Breast epithelium (tissue), 4 donors: Measurements from ENCODE around the gene MGAT3. TPM values are rescaled to one million over a fixed set of nuclear protein-coding genes. Genes with fewer than 3 reads are reported as not detected.
A peak's percentile ranks its signal among the peaks of the same experiment; 100 is the strongest.

Source experiments
- DNase-seq, 2 donors: peaks; one replicate each; pipeline ENCODE4 v3.0.0-alpha.2; 2019; ENCODE audit warnings: low spot score in 2 of 2
- H3K27ac ChIP-seq, 2 donors: fragments of 200-600 bp; sonication (generic) in 1 of 2; one replicate each; pipeline ENCODE4 v1.5.1; 2016 to 2019; ENCODE audit warnings: mild to moderate bottlenecking in 1 of 2
- H3K27me3 ChIP-seq, 2 donors: fragments of 200-600 bp; sonication (generic) in 1 of 2; one replicate each; pipeline versions ENCODE4 v1.5.1 to v1.6.0; 2017 to 2019; ENCODE audit warnings: control low read depth in 1 of 2, mild to moderate bottlenecking in 1 of 2
- H3K36me3 ChIP-seq: fragments of 200-600 bp; one replicate; pipeline ENCODE4 v1.5.1; 2019
- H3K4me1 ChIP-seq, 2 donors: fragments of 200-600 bp; sonication (generic); one replicate each; pipeline ENCODE4 v1.5.1; 2016 to 2019; ENCODE audit warnings: control low read depth in 1 of 2
- H3K4me3 ChIP-seq, 3 donors: fragments of 200-600 bp; sonication (generic); 1 replicate in 2 of 3; 2 replicates in 1 of 3; pipeline ENCODE4 v1.5.1; 2016 to 2019; ENCODE audit warnings: mild to moderate bottlenecking in 3 of 3, moderate library complexity in 2 of 3
- H3K9me3 ChIP-seq, 2 donors: fragments of 200-600 bp; sonication (generic) in 1 of 2; one replicate each; pipeline ENCODE4 v1.5.1; 2016 to 2019; ENCODE audit warnings: control low read depth in 1 of 2
- CTCF ChIP-seq, 3 donors: fragments of 450-650 bp; IDR thresholded peaks; one replicate each; pipeline ENCODE4 v1.5.1; 2016 to 2017; ENCODE audit warnings: antibody characterized with exemption in 3 of 3, mild to moderate bottlenecking in 3 of 3, moderate library complexity in 3 of 3
- POLR2A ChIP-seq: fragments of 450-650 bp; IDR thresholded peaks from one replicate; pipeline ENCODE4 v1.6.1; 2016; ENCODE audit warnings: antibody characterized with exemption, mild to moderate bottlenecking, moderate library complexity
- POLR2AphosphoS5 ChIP-seq, 3 donors: sonication (generic); formaldehyde crosslinking; IDR thresholded peaks; one replicate each; pipeline ENCODE4 v1.6.1; 2017; ENCODE audit warnings: antibody characterized with exemption in 3 of 3
- intact Hi-C: fragments of 100-400 bp; cut with DNase I; formaldehyde crosslinking; loops from one replicate; pipeline ENCODE4 v1.15.1; 2023; ENCODE audit warnings: low total_unique reads
- total RNA-seq, 3 donors: library from RNA; depleted of rRNA; stranded (reverse); fragments of >200 nt; gene quantifications; one replicate each; pipeline ENCODE4 v1.1.0, GENCODE V29; 2016

Gene MGAT3
- total RNA-seq, 3 donors from 2014 or later, result 1.9 to 9.4 (median 3.9) TPM

DNA sequence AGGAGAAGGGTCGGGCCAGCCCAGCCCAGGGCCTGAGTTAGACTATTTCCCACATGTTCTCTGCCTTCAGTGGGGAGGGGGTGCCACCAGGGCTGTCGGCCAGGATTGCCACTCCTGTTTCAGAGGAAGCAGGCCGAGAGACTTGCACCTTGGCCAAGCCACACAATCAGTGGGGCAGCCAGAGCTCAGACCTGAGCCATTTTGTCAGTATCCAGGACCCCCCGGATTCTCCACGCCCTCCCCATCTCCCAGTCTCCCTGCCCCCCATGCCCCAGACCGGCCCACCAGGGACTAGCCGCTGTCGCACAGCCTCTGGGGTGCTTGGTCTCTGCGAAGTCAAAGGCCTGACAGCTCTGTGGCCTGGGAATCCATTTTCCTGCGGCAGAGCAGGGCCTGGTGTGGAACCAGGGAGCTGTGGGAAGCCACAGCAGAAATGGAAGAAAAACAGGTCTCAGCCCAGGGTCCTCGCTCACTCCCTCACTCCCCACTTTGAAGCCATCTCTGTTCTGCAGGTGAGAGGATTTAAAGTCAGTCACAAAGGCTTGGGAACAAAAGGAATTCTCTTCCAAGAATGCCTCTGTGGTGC lies 25.5 kb upstream of the MGAT3 start:
- H3K4me1 ChIP-seq, result no peaks in the 10 kb centered on the region
- DNase-seq, result no peak
- no peaks in the 10 kb centered on the region for H3K9me3 ChIP-seq
- H3K4me3 ChIP-seq, result no peak overlapping the region
- TF ChIP-seq POLR2AphosphoS5 (IDR thresholded peaks at IDR 0.05) (no peak), POLR2A (no peak), CTCF (IDR thresholded peaks at IDR 0.05) (no peak)
- intact Hi-C loops, result loop anchor here (10.0 kb wide), 1 partner anchor 83 kb away; no protein-coding TSS in a partner anchor
- H3K27me3 ChIP-seq, result no peaks in the 10 kb centered on the region
- H3K27ac ChIP-seq, result peak overlapping the region; percentile 38 to 92
- no peaks in the 10 kb centered on the region for H3K36me3 ChIP-seq

GRCh38 chr22:39431821-39432251 lies 25.0 kb upstream of the MGAT3 start:
- Histone ChIP-seq H3K27me3 (no peaks in the 10 kb centered on the region), H3K36me3 (no peaks in the 10 kb centered on the region), H3K4me1 (no peaks in the 10 kb centered on the region), H3K27ac (peak overlapping the region; percentile 38 to 92), H3K4me3 (no peak overlapping the region), H3K9me3 (no peaks in the 10 kb centered on the region)
- DNase-seq, result no peak
- TF ChIP-seq CTCF (IDR thresholded peaks at IDR 0.05) (no peak), POLR2A (no peak), POLR2AphosphoS5 (IDR thresholded peaks at IDR 0.05) (no peak)
- intact Hi-C loops, result loop anchor here (10.0 kb wide), 1 partner anchor 83 kb away; no protein-coding TSS in a partner anchor

DNA sequence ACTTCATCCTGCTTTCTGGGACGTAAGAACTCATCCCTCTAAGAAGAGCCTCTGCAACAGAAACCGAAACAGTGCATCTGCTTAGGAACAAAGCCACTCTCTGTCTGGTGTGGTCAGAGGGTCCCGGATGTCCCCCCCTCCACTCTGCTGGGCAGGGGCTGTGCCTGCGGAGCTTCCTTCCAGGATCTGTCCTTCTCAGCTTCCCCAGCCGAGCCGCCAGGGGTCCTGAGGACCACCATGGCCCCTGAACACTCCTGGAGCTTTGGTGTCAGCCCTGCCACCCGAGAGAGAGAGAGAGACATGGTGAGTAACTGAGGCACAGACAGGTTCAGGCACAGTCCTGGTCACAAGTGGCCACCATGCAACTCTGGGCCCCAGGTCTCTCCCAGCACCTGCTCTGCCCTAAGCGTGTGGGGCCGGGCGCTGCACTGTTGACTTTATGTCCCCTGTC lies 24.4 kb upstream of the MGAT3 start:
- TF ChIP-seq POLR2A, result no peak
- no peak for DNase-seq
- no peaks in the 10 kb centered on the region for H3K27me3 ChIP-seq
- H3K27ac ChIP-seq, result peak overlapping the region; percentile 38 to 92
- H3K36me3 ChIP-seq, result no peaks in the 10 kb centered on the region
- H3K9me3 ChIP-seq, result no peaks in the 10 kb centered on the region
- H3K4me1 ChIP-seq, result peaks cover 0 to 3% of the 10 kb centered on the region in 2 donors
- intact Hi-C loops, result loop anchor here (10.0 kb wide), 1 partner anchor 82 kb away; no protein-coding TSS in a partner anchor
- H3K4me3 ChIP-seq, result no peak overlapping the region

DNA sequence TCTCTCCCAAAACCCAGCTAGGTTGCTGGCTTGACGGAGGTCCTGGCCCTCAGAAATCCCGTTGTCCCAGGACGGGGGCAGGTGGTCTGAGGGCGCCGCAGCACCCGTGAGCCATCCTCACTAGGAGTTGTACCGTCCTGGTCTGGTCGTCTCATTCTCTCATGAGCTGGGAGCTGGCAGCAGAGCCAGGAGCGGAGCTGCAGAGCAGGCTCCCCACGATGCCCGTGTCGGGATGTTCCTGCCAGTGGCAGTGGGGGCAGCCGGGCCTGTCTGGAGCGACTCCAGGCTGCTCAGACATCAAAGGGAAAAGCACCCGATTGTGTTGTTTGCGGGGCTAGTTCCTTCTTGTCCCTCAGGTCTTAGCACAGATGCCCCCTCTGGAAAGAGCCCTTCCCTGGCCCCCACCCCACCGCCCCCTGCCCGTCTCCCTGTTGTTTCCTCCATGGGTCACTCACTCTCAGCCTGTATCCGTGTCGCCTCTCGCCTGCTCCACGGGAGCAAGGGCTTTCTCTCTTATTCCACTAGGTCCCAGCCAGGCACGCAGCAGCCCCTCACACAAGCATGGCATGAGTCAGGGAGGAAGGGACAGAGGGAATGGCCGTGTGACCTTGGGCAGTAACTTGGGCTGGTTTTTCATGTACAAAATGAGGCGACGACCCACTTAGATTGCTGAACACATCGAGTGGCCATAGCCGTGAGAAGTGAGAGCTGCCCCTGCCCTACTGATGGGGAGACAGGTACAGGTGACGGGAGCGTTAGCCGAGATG lies 23.2 kb upstream of the MGAT3 start:
- H3K27ac ChIP-seq, result peak overlapping the region; percentile 38 to 71
- H3K27me3 ChIP-seq, result no peaks in the 10 kb centered on the region
- no peaks in the 10 kb centered on the region for H3K36me3 ChIP-seq
- H3K4me1 ChIP-seq, result peaks cover 0 to 8% of the 10 kb centered on the region in 2 donors
- intact Hi-C loops, result loop anchor here (10.0 kb wide), 1 partner anchor 81 kb away; no protein-coding TSS in a partner anchor
- no peaks in the 10 kb centered on the region for H3K9me3 ChIP-seq
- TF ChIP-seq POLR2A, result no peak
- TF ChIP-seq POLR2AphosphoS5 (IDR thresholded peaks at IDR 0.05), result no peak
- no peak for TF ChIP-seq CTCF (IDR thresholded peaks at IDR 0.05)
- DNase-seq, result no peak
- H3K4me3 ChIP-seq, result no peak overlapping the region

DNA sequence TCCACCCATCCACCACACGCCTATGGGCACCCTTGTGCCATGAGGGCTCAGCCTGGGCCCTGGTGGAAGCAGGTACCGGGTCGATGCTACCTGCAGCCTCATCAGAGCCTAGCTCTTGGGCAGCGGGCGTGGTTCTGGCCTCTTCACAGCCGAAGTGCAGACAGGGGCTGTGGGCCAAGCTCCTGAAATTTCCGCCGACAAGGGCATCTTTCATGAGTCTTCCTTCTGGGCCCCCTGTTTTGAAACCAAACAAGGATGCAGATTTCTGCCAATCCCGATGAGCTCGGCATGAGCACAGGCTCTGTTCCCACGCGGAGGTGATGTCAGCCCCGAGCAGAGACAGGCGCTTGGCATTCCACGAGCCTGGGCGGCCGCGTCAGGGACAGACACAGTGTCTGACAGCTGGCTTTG lies 22.6 kb upstream of the MGAT3 start:
- intact Hi-C loops, result loop anchor here (10.0 kb wide), 1 partner anchor 81 kb away; no protein-coding TSS in a partner anchor
- Histone ChIP-seq H3K4me1 (peaks cover 0 to 8% of the 10 kb centered on the region in 2 donors), H3K27ac (peak overlapping the region; percentile 38 to 71), H3K4me3 (no peak overlapping the region), H3K27me3 (no peaks in the 10 kb centered on the region), H3K9me3 (no peaks in the 10 kb centered on the region), H3K36me3 (no peaks in the 10 kb centered on the region)
- no peak for TF ChIP-seq POLR2AphosphoS5 (IDR thresholded peaks at IDR 0.05)
- no peak for TF ChIP-seq POLR2A
- no peak for TF ChIP-seq CTCF (IDR thresholded peaks at IDR 0.05)
- peak in 1 of 2 donors; percentile 69 for DNase-seq
